Immature natural killer cell (primary cell): ENCODE measurements around the gene KCNK10. TPM values are rescaled to one million over a fixed set of nuclear protein-coding genes. Genes with fewer than 3 reads are reported as not detected.

ENCODE experiments used
- DNase-seq, 3 donors: peaks; one replicate each; pipeline ENCODE4 v3.0.0; 2022; ENCODE audit warnings: mixed read lengths in 1 of 3
- H3K27ac Mint-ChIP-seq, 6 donors: one replicate each; pipeline ENCODE4 v1.8.0; 2020; ENCODE audit warnings: mixed read lengths in 6 of 6, mild to moderate bottlenecking in 5 of 6, inconsistent platforms in 4 of 6, moderate library complexity in 3 of 6
- H3K27me3 Mint-ChIP-seq, 3 donors: one replicate each; pipeline ENCODE4 v1.8.0; 2020 to 2021; ENCODE audit warnings: low read depth in 3 of 3, mild to moderate bottlenecking in 3 of 3, mixed read lengths in 3 of 3, moderate library complexity in 3 of 3, inconsistent platforms in 1 of 3
- H3K36me3 Mint-ChIP-seq, 3 donors: one replicate each; pipeline ENCODE4 v1.8.0; 2020; ENCODE audit warnings: mixed read lengths in 3 of 3, inconsistent platforms in 2 of 3, mild to moderate bottlenecking in 2 of 3
- H3K4me1 Mint-ChIP-seq, 2 donors: one replicate each; pipeline ENCODE4 v1.8.0; 2020; ENCODE audit warnings: inconsistent platforms in 2 of 2, mild to moderate bottlenecking in 2 of 2, mixed read lengths in 2 of 2, moderate library complexity in 1 of 2
- H3K4me3 Mint-ChIP-seq, 5 donors: one replicate each; pipeline ENCODE4 v1.8.0; 2020; ENCODE audit warnings: mild to moderate bottlenecking in 5 of 5, mixed read lengths in 5 of 5, inconsistent platforms in 3 of 5, moderate library complexity in 3 of 5
- H3K9me3 Mint-ChIP-seq, 6 donors: one replicate each; pipeline ENCODE4 v1.8.0; 2020; ENCODE audit warnings: mild to moderate bottlenecking in 6 of 6, mixed read lengths in 6 of 6, inconsistent platforms in 4 of 6, moderate library complexity in 3 of 6
- polyA plus RNA-seq, 3 donors: library from polyadenylated mRNA; unstranded; fragments of 300-500 nt; fragmentation: Illumina TruSeq; gene quantifications; one replicate each; pipeline ENCODE4 v1.2.3, GENCODE V29; 2021

KCNK10 gene
- polyA plus RNA-seq, 3 donors from 2014 or later: not detected

DNA sequence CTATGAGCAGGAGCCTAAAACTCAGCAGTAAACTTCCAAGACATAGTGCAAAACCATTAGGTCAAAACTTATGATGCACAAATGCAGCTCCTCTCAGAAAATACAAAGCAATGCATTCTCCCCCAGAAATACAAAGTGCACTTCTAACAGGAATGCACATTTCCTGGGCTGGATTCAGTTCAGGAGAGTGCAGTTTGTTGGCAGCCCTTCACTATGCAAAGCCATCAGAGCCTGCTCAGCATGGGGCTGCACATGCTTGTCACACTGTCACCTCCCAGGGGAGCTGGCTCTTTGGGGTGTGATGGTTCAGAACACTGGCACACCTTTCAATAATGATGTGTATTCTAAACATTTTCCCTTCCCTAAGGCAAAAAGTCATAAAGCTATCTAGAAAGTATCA, 110.4 kb downstream of the KCNK10 start:
- Mint-ChIP-seq H3K9me3 (no peaks in the 10 kb centered on the region), H3K27ac (no peak overlapping the region), H3K4me3 (no peak overlapping the region), H3K36me3 (no peaks in the 10 kb centered on the region), H3K27me3 (peaks cover 0 to 5% (median 2%) of the 10 kb centered on the region in 3 donors), H3K4me1 (no peaks in the 10 kb centered on the region)
- DNase-seq: no peak

- Mint-ChIP-seq H3K36me3 (no peaks in the 10 kb centered on the region), H3K9me3 (no peaks in the 10 kb centered on the region), H3K27ac (no peak overlapping the region), H3K4me3 (no peak overlapping the region), H3K4me1 (no peaks in the 10 kb centered on the region), H3K27me3 (peaks cover 3 to 5% (median 3%) of the 10 kb centered on the region in 3 donors)
- DNase-seq: no peak
These were observed 112.6 kb downstream of the KCNK10 start for GRCh38 chr14:88210426-88210825.

DNA sequence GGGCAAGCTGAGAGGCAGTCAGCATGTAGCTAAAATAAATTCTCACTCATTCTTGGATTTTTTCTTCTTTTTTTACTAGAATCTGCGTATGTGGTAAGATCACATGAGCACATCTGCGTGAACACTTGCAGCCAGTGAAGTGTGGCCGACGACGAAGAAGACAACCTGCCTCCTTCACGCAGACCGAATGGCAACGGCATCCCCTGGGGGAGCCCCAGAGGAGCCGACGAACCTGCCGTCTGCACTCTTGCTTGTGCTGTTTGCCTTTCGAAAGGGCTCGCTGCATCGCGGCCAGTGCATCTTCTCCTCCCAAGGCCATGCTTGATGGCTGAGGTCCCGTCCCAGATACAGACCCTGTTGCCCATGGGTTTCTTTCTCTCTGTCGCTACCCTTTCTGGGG, 113.8 kb downstream of the KCNK10 start:
- H3K27me3 Mint-ChIP-seq: peaks cover 3% of the 10 kb centered on the region in 3 donors
- H3K4me3 Mint-ChIP-seq: no peak overlapping the region
- no peaks in the 10 kb centered on the region for H3K9me3 Mint-ChIP-seq
- H3K36me3 Mint-ChIP-seq: no peaks in the 10 kb centered on the region
- DNase-seq: no peak
- no peaks in the 10 kb centered on the region for H3K4me1 Mint-ChIP-seq
- H3K27ac Mint-ChIP-seq: no peak overlapping the region

- Mint-ChIP-seq H3K27me3 (peaks cover 3 to 4% (median 3%) of the 10 kb centered on the region in 3 donors), H3K27ac (no peak overlapping the region), H3K36me3 (no peaks in the 10 kb centered on the region), H3K4me3 (no peak overlapping the region), H3K9me3 (no peaks in the 10 kb centered on the region), H3K4me1 (no peaks in the 10 kb centered on the region)
- DNase-seq: no peak
These were observed 114.2 kb downstream of the KCNK10 start for GRCh38 chr14:88208858-88209257.

DNA sequence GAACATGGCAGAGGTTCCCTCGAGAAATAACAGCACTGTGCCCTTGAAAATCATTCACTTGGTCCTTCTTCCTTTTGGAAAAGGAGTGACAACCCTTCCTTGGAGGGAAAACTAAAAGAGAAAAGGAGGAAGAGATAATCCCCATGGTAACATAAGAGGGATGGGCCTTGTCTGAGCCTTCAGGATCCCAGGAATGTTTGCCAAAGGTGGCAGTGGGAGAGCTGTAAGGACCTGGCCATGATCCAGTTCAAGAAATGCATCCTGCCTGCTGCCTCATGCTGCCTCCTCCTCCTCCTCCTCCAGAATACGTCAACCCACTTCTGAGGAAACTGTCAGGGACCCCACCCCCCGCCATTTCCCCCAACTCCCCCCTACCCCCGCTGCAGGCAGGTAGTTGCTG, 118.8 kb downstream of the KCNK10 start:
- no peaks in the 10 kb centered on the region for H3K36me3 Mint-ChIP-seq

DNA sequence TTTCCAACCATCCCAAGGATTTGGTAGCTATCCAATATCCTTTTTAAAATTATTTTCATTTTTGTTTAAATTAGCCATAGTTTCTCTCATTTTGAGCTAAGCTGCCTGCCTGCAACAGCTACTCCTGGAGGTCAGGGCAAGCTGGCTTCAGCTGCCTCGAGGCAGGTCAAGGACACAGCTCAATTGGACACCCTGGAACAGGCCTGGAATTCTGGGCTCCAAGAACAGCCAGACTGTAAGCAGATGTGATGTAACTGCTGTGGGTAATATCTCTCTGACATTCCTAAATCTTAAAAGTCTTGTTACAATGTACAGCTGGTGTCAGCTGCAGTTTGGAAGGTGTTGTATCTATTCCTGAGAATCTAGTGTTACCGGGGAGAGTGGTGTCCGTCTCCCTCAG, 119.8 kb downstream of the KCNK10 start:
- Mint-ChIP-seq H3K27me3 (peaks cover 8 to 14% (median 14%) of the 10 kb centered on the region in 3 donors), H3K4me3 (no peak overlapping the region), H3K4me1 (no peaks in the 10 kb centered on the region), H3K9me3 (peaks cover 0 to 5% (median 0%) of the 10 kb centered on the region in 6 donors), H3K36me3 (no peaks in the 10 kb centered on the region), H3K27ac (no peak overlapping the region)
- DNase-seq: no peak

More for the DNA sequence above, 118.8 kb downstream of the KCNK10 start:
- H3K9me3 Mint-ChIP-seq: peaks cover 0 to 5% (median 0%) of the 10 kb centered on the region in 6 donors
- H3K27me3 Mint-ChIP-seq: peaks cover 5 to 11% (median 11%) of the 10 kb centered on the region in 3 donors
- DNase-seq: no peak
- H3K4me3 Mint-ChIP-seq: no peak overlapping the region
- H3K4me1 Mint-ChIP-seq: no peaks in the 10 kb centered on the region
- no peak overlapping the region for H3K27ac Mint-ChIP-seq

GRCh38 chr14:88202286-88202685, 120.8 kb downstream of the KCNK10 start:
- no peak overlapping the region for H3K27ac Mint-ChIP-seq
- peaks cover 0 to 5% (median 0%) of the 10 kb centered on the region in 6 donors for H3K9me3 Mint-ChIP-seq

GRCh38 chr14:88201851-88202250, 121.2 kb downstream of the KCNK10 start:
- Mint-ChIP-seq H3K27me3 (peaks cover 14 to 15% (median 14%) of the 10 kb centered on the region in 3 donors), H3K27ac (no peak overlapping the region), H3K4me3 (no peak overlapping the region), H3K4me1 (no peaks in the 10 kb centered on the region), H3K9me3 (peaks cover 0 to 5% (median 0%) of the 10 kb centered on the region in 6 donors), H3K36me3 (no peaks in the 10 kb centered on the region)
- no peak for DNase-seq

More at GRCh38 chr14:88202286-88202685, 120.8 kb downstream of the KCNK10 start:
- Mint-ChIP-seq H3K27me3 (peaks cover 14 to 15% (median 14%) of the 10 kb centered on the region in 3 donors), H3K4me1 (no peaks in the 10 kb centered on the region), H3K4me3 (no peak overlapping the region), H3K36me3 (no peaks in the 10 kb centered on the region)
- no peak for DNase-seq

- H3K4me3 Mint-ChIP-seq: no peak overlapping the region
- H3K27ac Mint-ChIP-seq: no peak overlapping the region
- peaks cover 11 to 18% (median 15%) of the 10 kb centered on the region in 3 donors for H3K27me3 Mint-ChIP-seq
- H3K9me3 Mint-ChIP-seq: peaks cover 0 to 5% (median 0%) of the 10 kb centered on the region in 6 donors
- H3K36me3 Mint-ChIP-seq: no peaks in the 10 kb centered on the region
- DNase-seq: no peak
- no peaks in the 10 kb centered on the region for H3K4me1 Mint-ChIP-seq
These were observed 123.2 kb downstream of the KCNK10 start for GRCh38 chr14:88199882-88200281.

DNA sequence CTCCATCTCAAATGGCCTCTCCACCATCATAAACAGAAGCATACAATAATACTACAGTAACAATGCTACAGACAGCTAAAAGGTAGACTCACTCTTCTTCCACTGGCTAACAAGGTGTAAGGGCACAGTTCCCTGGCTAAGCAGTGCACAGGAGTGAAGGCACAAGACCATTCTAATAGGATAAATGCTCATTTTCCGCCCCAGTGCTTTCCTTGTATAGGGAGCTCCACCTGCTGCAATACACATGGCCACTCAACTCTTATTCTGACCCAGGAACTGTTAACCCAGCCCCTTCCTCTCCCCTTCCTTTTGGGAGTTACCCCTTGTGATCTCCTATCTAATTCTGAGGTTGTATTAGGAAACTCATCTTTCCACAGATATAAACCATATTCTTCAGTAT, 124.6 kb downstream of the KCNK10 start:
- Mint-ChIP-seq H3K4me3 (no peak overlapping the region), H3K4me1 (no peaks in the 10 kb centered on the region), H3K27me3 (peaks cover 8 to 16% (median 13%) of the 10 kb centered on the region in 3 donors), H3K9me3 (peaks cover 0 to 7% (median 0%) of the 10 kb centered on the region in 6 donors), H3K27ac (no peak overlapping the region), H3K36me3 (no peaks in the 10 kb centered on the region)
- DNase-seq: no peak

- DNase-seq: no peak
- H3K36me3 Mint-ChIP-seq: no peaks in the 10 kb centered on the region
- peaks cover 6 to 18% (median 12%) of the 10 kb centered on the region in 3 donors for H3K27me3 Mint-ChIP-seq
- no peak overlapping the region for H3K27ac Mint-ChIP-seq
- H3K9me3 Mint-ChIP-seq: peaks cover 0 to 5% (median 0%) of the 10 kb centered on the region in 6 donors
- H3K4me1 Mint-ChIP-seq: no peaks in the 10 kb centered on the region
- no peak overlapping the region for H3K4me3 Mint-ChIP-seq
These were observed 126.1 kb downstream of the KCNK10 start for GRCh38 chr14:88196925-88197324.

- DNase-seq: no peak
- Mint-ChIP-seq H3K4me3 (no peak overlapping the region), H3K27me3 (peaks cover 6 to 18% (median 12%) of the 10 kb centered on the region in 3 donors), H3K4me1 (no peaks in the 10 kb centered on the region), H3K27ac (no peak overlapping the region), H3K36me3 (no peaks in the 10 kb centered on the region), H3K9me3 (peaks cover 0 to 5% (median 0%) of the 10 kb centered on the region in 6 donors)
These were observed 126.8 kb downstream of the KCNK10 start for GRCh38 chr14:88196116-88196890.

DNA sequence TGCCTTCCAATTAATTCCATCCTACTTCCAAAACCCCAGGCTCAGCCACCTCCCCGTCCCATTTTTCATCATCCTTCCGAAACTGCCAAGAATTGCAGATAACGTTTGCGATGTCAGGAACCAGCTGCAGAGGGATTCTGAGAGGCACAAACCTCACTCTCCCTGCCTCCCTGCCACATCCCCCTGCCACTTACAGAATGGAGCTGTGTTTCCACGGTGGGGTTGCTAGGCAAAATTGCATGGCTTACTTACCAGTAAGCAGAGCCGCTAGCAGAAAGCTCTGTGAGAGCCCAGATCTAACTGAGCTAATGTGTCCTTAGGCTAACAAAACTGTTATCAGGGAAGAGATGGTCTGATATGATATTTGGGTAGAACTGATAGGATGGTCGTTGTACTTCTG, 127.4 kb downstream of the KCNK10 start:
- Mint-ChIP-seq H3K4me3 (no peak overlapping the region), H3K9me3 (peaks cover 0 to 5% (median 0%) of the 10 kb centered on the region in 6 donors), H3K4me1 (no peaks in the 10 kb centered on the region), H3K27me3 (peaks cover 6 to 18% (median 12%) of the 10 kb centered on the region in 3 donors), H3K27ac (no peak overlapping the region), H3K36me3 (no peaks in the 10 kb centered on the region)
- no peak for DNase-seq

DNA sequence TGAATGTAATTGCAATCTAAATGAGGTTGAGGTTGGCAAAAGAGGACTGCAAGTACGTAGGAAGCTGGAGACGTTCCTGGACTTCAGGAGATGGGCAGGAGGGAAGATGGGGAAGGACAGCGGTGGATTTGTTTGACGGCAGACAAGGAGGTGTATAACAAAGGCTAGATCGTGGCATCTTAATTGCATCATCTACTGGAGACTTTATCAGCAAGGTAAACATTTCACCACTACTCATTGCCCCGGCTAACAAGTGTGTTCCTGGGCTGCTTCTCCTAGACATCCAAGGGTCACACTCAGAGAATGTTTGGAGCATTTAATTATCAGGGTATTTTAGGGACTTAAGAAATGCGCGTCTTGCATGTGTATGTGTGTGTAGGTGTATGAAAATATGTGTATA, 128.5 kb downstream of the KCNK10 start:
- Mint-ChIP-seq H3K4me1 (peaks cover 0 to under 1% of the 10 kb centered on the region in 2 donors), H3K9me3 (peaks cover 0 to 3% (median 0%) of the 10 kb centered on the region in 6 donors), H3K36me3 (no peaks in the 10 kb centered on the region), H3K27ac (no peak overlapping the region), H3K4me3 (no peak overlapping the region), H3K27me3 (peaks cover 5 to 16% (median 10%) of the 10 kb centered on the region in 3 donors)
- no peak for DNase-seq
